Thyroid gland (tissue), 4 donors: Measurements from ENCODE around the gene GREB1L.

Source experiments
- CTCF ChIP-seq, 6 experiments: fragments of 200-600 bp in 3 of 6; fragments of 450-650 bp in 3 of 6; sonication (generic) in 3 of 6; IDR thresholded peaks; one replicate each; pipeline ENCODE4 v1.5.1; 2016 to 2019; ENCODE audit warnings: antibody characterized with exemption in 6 of 6, mild to moderate bottlenecking in 2 of 6, inconsistent platforms in 1 of 6, moderate library complexity in 1 of 6
- POLR2A ChIP-seq, 2 donors: fragments of 450-650 bp; IDR thresholded peaks; one replicate each; pipeline ENCODE4 v1.6.1; 2017; ENCODE audit warnings: antibody characterized with exemption in 2 of 2, mild to moderate bottlenecking in 2 of 2, moderate library complexity in 1 of 2

- TF ChIP-seq CTCF (IDR thresholded peaks at IDR 0.05): no peak
- no peak for TF ChIP-seq POLR2A (IDR thresholded peaks at IDR 0.05)
These were observed 306.6 kb downstream of the GREB1L start for GRCh38 chr18:21548647-21549046.
